ENCODE results near the gene CDC42BPB. TPM values are rescaled to one million over a fixed set of nuclear protein-coding genes. Genes with fewer than 3 reads are reported as not detected.

The CDC42BPB gene
- total RNA-seq, 4 donors from 2014 or later: 80.6 to 157 (median 118) TPM

- no peak overlapping the region for H3K27ac ChIP-seq
- TF ChIP-seq CTCF (IDR thresholded peaks at IDR 0.05): no peak
- no peak for TF ChIP-seq POLR2A (IDR thresholded peaks at IDR 0.05)
- no peaks in the 10 kb centered on the region for H3K27me3 ChIP-seq
- H3K9me3 ChIP-seq: no peaks in the 10 kb centered on the region
- intact Hi-C loops (cut with DNase I; ENCODE audit: low total_unique reads): no loop called here
- no peak overlapping the region for H3K4me3 ChIP-seq
- peaks cover 0 to 7% of the 10 kb centered on the region in 2 donors for H3K4me1 ChIP-seq
- no peaks in the 10 kb centered on the region for H3K36me3 ChIP-seq
- DNase-seq: no peak
These were observed 40.8 kb downstream of the CDC42BPB start for GRCh38 chr14:103016594-103016993.

- Histone ChIP-seq H3K4me3 (no peak overlapping the region), H3K4me1 (peaks cover 0 to 7% of the 10 kb centered on the region in 2 donors), H3K9me3 (no peaks in the 10 kb centered on the region), H3K27me3 (no peaks in the 10 kb centered on the region), H3K36me3 (no peaks in the 10 kb centered on the region), H3K27ac (no peak overlapping the region)
- DNase-seq: no peak
- intact Hi-C loops (cut with DNase I; ENCODE audit: low total_unique reads): no loop called here
- TF ChIP-seq CTCF (IDR thresholded peaks at IDR 0.05) (no peak), POLR2A (IDR thresholded peaks at IDR 0.05) (no peak)
These were observed 41.3 kb downstream of the CDC42BPB start for GRCh38 chr14:103016071-103016470.

- no peak overlapping the region for H3K27ac ChIP-seq
- TF ChIP-seq CTCF (IDR thresholded peaks at IDR 0.05) (no peak), POLR2A (IDR thresholded peaks at IDR 0.05) (no peak)
These were observed 41.9 kb downstream of the CDC42BPB start for GRCh38 chr14:103015426-103015825.

GRCh38 chr14:103014466-103015228, 42.7 kb downstream of the CDC42BPB start:
- Histone ChIP-seq H3K27me3 (no peaks in the 10 kb centered on the region), H3K4me1 (peaks cover 0 to 7% of the 10 kb centered on the region in 2 donors), H3K9me3 (no peaks in the 10 kb centered on the region), H3K36me3 (no peaks in the 10 kb centered on the region), H3K27ac (no peak overlapping the region), H3K4me3 (no peak overlapping the region)
- intact Hi-C loops (cut with DNase I; ENCODE audit: low total_unique reads): no loop called here
- TF ChIP-seq POLR2A (IDR thresholded peaks at IDR 0.05): no peak
- no peak for TF ChIP-seq CTCF (IDR thresholded peaks at IDR 0.05)
- DNase-seq: no peak

More at GRCh38 chr14:103015426-103015825, 41.9 kb downstream of the CDC42BPB start:
- Histone ChIP-seq H3K4me1 (peaks cover 0 to 7% of the 10 kb centered on the region in 2 donors), H3K36me3 (no peaks in the 10 kb centered on the region), H3K4me3 (no peak overlapping the region), H3K9me3 (no peaks in the 10 kb centered on the region), H3K27me3 (no peaks in the 10 kb centered on the region)
- no peak for DNase-seq
- intact Hi-C loops (cut with DNase I; ENCODE audit: low total_unique reads): no loop called here

GRCh38 chr14:103013028-103013427, 44.3 kb downstream of the CDC42BPB start:
- Histone ChIP-seq H3K4me3 (no peak overlapping the region), H3K27ac (no peak overlapping the region), H3K27me3 (no peaks in the 10 kb centered on the region), H3K36me3 (no peaks in the 10 kb centered on the region), H3K4me1 (peaks cover 0 to 7% of the 10 kb centered on the region in 2 donors), H3K9me3 (no peaks in the 10 kb centered on the region)
- DNase-seq: no peak
- intact Hi-C loops (cut with DNase I; ENCODE audit: low total_unique reads): no loop called here
- TF ChIP-seq CTCF (IDR thresholded peaks at IDR 0.05) (no peak), POLR2A (IDR thresholded peaks at IDR 0.05) (no peak)
